ENCODE measurements around the gene RRM1.
"Not testable (repeated sequence)": the region's sequence is repeated elsewhere in the genome, so short reads cannot be mapped to it uniquely, and the experiment has no call there.

The RRM1 gene

GRCh38 chr11:4140067-4140636, 45.6 kb downstream of the RRM1 start:
- DNase-seq (ENCODE audit: low spot score), result no peak

DNA sequence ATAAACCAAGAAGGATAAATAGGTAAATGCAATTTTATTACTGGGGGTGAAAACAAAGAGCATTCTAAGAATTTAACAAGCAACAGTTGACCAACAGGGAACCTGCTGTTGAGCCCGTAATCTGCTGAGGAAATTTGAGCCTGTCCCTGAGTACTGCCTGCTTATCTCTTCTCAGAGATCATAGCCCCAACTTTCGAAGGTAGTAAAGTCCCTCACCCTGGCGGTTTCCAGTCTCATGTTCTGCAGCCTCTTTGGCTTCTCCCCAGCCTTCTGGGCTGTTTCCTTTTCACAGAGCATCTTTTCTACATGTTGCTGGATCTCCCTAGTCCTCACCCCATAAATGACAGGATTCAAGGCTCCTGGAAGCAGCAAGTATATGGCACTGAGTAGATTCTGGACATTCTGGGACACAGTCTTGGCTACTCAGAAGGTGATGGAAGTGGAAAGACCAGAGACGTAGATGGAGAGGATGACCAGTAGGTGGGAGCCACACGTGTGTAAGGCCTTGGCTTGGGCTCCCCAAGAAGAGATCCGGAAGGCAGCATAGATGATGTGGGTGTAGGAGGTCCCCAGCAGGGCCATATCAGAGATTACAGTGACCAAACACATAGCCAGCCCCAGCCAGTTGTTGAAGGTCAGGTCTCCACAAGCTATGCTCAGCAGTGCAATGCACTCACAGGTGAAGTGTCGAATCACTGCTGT, 51.6 kb downstream of the RRM1 start:
- DNase-seq (ENCODE audit: low spot score), result no peak

DNA sequence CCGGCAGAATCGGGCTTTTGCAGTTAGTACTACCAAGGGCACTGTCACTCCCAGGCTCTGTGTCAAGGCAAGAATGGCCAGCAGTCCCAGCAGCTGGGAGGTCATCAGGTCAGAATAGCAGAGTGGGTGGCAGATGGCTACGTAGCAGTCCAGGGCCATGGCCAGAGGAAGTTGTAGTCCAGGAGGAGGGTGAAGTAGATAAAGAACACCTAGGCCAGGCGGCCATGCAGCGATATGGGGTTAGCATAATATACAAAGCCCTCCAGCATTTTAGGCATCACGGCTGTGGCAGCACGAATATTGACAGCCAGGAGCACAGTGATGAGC, 52.1 kb downstream of the RRM1 start:
- DNase-seq (ENCODE audit: low spot score), result no peak

- no peak for DNase-seq (ENCODE audit: low spot score)
These were observed 59.9 kb downstream of the RRM1 start for GRCh38 chr11:4154503-4154902.

GRCh38 chr11:4156571-4156970, 62.0 kb downstream of the RRM1 start:
- no peak for DNase-seq (ENCODE audit: low spot score)

DNA sequence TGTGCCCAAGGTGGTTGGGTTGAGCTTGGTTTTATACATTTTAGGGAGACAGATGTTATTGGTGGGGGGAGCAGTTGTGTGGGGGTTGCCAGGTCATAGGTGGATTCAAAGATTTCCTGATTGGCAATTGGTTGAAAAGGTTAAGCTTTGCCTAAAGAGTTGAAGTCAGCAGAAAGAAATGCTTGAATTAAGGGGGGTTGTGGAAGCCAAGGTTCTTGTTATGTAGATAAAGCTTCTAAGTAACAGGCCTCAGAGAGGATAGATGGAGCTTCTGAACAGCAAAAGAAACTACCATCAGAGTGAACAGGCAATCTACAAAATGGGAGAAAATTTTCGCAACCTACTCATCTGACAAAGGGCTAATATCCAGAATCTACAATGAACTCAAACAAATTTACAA, 64.2 kb downstream of the RRM1 start:
- DNase-seq (ENCODE audit: low spot score), result not testable (repeated sequence)

DNA sequence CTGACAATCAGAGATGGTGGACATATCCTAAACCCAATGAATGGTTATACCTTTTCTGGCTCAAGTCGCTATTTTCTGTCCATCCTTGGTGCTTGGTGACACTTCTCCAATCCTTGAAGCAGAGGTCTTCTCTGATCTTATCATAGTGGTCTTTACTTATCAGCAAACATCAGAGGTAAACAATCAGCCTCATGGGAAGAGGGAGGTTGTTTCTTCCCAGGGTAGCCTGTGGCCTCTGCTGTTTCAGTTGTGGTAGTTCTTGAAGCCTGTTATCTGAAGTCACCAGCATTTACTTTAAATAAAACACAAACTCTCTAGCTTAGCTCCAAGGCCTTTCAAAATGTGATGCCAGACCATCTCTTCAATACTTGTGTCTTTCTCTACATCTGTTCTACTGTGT, 66.7 kb downstream of the RRM1 start:
- no peak for DNase-seq (ENCODE audit: low spot score)

DNA sequence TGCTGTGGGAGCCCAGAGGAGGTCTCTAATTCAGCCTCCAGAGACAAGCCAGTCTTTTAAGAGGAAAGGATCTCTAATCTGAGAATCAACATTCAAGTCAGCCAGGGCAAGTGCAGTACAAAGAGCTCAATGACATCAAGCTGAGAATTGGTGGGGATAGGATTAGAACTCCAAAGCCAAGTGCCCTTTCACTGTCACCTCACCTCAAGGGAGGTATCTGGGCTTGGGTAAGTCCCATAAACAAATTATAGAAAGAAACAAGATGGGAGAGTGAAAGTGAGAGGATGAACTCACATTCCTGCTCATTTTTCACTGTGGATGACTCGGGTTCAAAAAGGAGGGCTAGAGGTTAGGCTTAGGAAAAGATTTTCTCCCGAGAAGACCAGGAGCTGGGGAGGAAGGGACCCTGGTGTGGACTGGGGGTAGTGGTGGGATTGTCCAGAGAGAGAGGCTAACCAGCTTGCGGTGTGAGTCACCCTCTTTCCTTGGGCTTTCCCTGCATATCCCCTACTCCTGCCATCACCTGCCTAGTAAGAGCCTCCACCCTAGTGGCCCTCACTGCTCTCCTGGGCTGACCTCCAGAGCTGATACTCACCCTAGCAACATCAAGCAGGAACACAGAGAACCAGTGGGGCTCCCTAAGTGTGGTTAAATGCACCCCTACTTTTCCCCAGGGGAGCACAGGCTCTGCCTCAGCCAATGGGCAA, 70.4 kb downstream of the RRM1 start:
- DNase-seq (ENCODE audit: low spot score), result no peak

DNA sequence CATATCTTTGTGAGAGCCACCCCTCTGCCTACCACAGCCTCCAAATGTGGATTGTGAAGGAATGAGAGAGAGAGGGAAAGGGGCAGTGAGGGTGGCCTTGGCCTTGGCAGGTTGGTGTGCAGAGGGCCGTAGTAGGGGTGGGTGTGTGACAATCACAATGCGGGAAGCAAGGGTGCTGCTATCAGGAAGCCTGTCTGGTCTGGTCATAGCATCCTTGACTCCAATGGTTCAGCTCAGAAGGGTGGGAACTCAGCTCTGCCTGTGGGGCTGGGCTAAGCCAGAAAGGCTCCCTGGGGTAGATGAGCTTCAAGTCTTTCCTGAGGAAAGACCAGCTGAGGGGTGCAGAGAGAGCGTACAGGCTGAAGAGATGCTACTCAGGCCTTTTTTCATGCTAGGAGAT, 72.7 kb downstream of the RRM1 start:
- no peak for DNase-seq (ENCODE audit: low spot score)

GRCh38 chr11:4167758-4168157, 73.2 kb downstream of the RRM1 start:
- no peak for DNase-seq (ENCODE audit: low spot score)

- DNase-seq (ENCODE audit: low spot score), result not testable (repeated sequence)
These were observed 81.2 kb downstream of the RRM1 start for GRCh38 chr11:4175620-4176350.

DNA sequence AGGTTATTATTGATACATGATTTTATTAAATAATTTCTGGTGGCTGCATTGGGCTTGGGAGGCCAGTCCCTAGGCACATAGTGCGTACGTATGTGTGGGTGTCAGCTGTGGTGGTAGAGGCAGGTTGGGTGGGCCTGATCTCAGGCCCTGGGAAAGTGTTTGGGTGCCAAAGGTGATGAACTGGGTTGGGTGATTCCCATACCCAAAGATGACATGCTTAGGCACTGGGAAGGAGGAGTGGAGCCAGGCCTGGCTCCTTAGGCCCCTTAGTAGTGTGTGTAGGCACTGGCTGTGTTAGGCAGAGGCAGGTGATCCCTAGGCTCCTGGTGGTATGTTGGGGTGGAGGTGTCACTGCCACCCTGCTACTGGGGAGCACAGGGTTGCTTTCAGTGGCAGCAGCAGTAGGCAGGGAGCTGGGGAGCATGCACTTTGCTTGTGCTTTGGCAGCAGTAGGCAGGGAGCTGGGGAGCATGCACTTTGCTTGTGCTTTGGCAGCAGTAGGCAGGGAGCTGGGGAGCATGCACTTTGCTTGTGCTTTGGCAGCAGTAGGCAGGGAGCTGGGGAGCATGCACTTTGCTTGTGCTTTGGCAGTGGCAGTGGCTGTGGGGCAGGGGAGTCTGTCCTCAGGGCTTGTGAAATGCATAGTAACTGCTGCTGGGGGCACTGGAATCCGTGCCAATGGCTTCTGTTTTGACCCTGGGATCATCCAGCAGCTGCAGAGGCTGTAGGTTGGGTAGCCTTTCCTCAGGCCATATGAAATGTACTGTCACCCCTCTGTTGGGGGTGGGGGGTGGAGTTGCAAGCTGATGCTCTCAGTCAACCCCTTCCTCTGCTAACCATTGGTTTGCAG, 84.4 kb downstream of the RRM1 start:
- DNase-seq (ENCODE audit: low spot score), result no peak

GRCh38 chr11:4180441-4181183, 86.0 kb downstream of the RRM1 start:
- no peak for DNase-seq (ENCODE audit: low spot score)

DNA sequence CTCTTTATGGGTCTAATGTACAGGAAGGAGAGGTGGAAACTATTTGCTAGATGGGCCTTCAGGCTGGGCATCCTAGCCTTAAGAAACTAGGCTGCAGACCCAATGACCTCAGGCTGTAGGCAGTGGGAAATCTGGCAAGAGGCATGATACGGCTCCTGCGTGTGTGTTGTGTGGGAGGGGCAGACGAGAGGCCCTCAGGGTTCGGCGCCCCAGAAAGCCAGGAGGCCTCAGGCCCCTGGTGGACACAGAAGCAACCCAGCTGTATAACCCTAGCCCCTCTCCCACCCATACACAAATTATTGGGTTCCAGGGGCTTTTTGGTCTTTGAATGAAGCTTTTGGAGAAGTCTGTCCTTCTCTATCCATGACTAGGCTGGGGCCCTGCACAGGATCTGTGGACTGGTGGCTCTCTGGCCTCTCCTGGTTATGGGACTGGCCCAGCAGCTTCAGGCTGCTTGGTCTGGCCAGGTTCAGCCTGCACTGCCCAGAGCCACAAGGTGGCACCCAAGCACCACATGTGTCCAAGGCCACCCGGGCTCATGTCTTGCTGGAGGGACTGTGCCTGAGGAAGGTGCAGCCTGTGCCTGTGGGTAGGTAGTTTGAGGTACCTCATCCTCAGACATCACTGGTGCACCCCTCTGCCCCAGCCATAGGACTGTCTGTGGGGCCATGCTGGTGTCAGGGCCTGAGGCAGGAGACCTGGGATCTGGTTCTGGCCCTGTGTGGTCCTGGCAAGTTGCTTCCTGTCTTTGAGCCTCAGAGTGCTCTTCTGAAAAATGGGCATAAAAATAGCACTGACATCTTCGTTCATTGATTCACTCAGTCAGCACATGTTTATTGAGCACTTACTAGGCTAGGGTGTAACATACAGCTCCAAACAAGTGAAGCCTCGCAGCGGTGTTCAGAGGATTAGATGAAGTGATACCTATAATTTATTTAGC, 87.5 kb downstream of the RRM1 start:
- peak; percentile 74 for DNase-seq (ENCODE audit: low spot score)

DNA sequence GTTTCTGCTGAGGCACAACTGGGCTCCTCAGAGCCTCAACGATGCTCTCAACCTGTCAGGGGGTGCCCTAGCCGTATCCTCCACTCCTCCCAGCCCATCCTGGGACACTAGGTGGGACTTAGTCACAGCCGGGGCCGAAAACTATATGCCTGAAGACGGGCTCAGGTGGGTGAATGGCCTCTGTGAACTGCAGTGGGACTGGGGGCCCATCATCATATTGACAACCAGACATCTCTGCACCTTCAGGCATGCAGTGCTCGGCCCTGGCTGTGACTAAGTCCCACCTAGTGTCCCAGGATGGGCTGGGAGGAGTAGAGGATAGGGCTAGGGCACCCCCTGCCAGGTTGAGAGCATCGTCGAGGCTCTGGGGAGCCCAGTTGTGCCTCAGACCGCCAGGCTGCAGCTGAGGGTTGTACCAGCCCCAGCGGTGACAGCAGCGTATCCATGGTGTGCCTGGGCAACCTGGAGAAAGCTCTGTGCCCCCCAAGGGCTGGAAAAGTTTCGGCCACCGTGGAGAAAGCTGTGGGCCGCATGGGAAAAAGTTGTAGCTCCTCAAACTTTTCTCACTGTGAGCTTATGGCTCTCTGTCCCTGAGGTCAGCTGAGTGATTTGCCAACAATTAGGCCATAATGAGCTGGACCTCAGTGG, 88.9 kb downstream of the RRM1 start:
- no peak for DNase-seq (ENCODE audit: low spot score)

DNA sequence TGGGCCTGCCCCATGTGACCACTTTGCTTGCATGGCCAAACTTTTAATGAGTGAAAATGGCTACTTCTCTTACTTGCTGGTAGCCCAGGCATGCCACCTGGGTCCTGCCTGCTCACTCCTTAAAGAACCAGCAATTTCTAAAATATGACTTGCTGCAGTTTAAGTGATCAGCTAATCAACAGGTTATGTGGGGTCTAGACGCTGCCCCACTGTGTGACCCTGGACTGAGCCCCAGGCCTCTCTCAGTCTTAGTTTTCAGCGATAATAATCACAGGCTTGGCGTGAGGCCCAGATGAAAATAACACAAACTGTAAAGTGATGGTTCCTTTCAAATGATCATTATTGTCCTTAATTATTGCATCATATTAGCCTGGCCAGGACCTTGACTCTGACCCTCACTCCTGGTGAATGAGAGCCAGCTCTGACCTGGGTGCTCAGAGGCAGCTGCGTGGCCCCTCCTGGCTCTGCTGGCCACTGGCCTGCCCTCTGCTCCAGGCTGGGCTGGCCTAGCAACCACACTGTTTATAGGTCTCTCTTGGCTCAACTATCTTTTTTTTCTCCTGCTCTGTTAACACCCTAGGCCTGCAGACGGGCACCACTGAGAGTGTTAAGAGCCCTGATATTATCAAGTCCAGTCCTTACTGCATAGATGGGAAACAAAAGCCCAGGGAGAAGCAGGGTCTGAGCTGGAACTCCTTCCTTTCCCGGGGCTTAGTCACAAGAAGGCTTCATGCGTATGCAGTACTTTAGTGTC, 89.7 kb downstream of the RRM1 start:
- DNase-seq (ENCODE audit: low spot score), result no peak

DNA sequence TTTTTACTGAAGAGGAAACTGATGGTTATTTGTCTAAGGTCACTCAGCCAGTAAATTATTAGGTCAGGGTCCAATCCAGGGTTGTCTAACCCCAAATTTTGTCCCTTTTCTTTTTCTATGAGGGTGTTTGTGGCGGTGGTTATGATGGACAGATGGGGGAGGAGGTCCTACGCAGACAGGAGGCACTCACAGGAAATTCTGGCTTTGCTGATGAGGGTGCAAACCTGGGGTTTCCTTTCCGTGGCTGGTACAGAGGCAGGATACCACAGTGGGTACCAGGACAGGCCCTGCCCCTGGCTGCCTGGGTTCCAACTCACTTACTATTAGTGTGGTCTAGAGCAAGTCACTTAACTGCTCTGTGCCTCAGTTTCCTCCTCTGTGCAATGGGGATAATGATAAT, 91.0 kb downstream of the RRM1 start:
- DNase-seq (ENCODE audit: low spot score), result no peak

- no peak for DNase-seq (ENCODE audit: low spot score)
These were observed 92.0 kb downstream of the RRM1 start for GRCh38 chr11:4186464-4187054.
